Activated naive CD4-positive, alpha-beta T cell treated with anti-CD3 and anti-CD28 coated beads, Interleukin-2, amount 50 U/mL, for 16 hours (primary cell): ENCODE results near the gene KCNA4.
"Not testable (repeated sequence)": the region's sequence is repeated elsewhere in the genome, so short reads cannot be mapped to it uniquely, and the experiment has no call there.

Experiments
- DNase-seq: peaks from one replicate; pipeline ENCODE4 v3.0.0-alpha.2; 2020

KCNA4 gene

GRCh38 chr11:29989174-29989970 is 27.5 kb downstream of the KCNA4 start:
- DNase-seq, result no peak

DNA sequence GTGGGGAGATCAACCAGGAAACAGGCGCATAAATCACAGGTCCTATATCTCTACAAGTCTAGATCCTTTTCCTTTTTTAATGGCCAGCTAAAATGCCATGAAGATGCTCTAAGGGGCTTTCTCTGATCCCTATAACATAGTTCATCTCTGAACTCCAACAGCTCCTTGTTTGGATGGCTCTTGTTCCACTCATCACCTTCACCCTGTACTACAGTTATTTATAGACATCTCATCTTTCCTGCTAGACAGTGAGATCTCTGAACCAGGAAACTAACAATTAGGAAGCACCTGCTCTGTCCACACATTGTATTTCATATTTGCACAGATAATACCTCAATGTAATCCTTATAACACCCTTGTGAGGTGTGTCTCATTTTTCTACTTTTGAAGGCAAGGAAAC is 31.6 kb downstream of the KCNA4 start:
- DNase-seq, result no peak

DNA sequence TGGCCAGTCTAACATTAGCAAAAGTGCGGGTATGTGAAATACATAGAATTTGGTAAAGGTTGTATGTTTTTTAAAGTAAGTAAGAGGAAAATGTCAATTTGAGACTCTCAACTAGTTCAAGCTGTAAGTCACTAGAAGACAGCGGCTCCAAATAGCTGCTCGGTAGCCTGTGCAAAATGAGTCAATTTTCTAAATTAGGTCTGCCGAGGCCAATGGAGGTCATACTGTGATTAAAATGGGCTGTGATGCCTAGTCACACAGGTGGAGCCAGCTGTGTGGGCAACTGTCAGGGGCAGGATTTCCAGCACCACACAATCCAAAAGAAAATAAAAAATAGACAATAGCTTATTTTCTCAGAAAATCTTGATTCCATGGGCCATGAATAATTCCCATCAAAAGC is 32.3 kb downstream of the KCNA4 start:
- DNase-seq, result no peak

GRCh38 chr11:29978549-29978948 is 38.3 kb downstream of the KCNA4 start:
- DNase-seq, result no peak

DNA sequence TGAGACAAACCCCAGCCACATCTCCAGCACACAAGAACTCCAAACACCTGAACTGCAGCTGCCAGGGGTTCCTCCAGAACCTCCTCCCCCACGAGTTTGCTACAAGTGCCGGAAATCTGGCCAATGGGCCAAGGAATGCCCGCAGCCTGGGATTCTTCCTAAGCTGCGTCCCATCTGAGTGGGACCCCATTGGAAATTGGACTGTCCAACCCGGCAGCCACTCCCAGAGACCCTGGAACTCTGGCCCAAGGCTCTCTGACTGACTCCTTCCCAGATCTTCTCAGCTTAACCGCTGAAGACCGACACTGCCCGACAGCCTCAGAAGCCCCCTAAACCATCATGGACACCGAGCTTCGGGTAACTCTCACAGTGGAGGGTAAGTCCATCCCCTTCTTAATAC is 41.2 kb downstream of the KCNA4 start:
- not testable (repeated sequence) for DNase-seq

DNA sequence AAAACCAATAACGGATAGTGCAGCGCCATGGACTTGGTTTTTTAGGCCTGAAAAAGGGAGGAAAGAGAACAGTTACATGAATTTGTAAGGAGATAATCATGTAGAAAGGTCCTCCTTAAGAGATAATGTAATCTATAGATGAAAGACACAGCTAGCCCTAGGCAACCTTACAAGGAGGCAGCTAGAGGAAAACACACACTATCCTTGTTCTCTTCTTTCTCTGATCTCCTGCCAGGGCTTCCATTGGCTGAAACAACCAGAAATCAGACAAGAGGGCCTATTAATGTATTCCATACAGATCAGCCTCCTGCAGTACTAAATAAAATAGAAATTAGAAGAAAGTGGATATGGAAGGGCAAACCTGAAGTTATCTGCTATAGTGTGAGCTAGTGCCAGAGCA is 53.0 kb downstream of the KCNA4 start:
- no peak for DNase-seq

- no peak for DNase-seq
These were observed 53.8 kb downstream of the KCNA4 start for GRCh38 chr11:29963036-29963435.

DNA sequence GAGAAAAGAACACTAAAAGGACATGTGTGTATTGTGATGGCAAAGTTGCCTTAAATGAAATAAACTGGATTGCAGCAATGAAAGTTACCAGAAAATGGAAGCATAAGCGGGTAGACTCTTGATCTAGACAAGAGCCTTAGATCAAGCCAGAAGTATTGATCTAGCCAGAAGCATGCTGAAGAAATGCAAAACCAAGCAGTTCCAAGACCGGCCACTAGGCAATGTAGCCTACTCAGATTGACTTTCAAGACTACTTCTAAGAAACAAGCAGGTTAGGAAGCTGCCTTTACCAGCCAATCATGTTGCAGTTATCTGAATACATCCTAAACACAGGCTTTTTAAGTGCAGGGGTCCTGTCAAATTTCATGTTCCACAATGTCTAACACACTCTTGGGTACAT is 54.6 kb downstream of the KCNA4 start:
- DNase-seq, result no peak
